HG03342 (cell line): ENCODE measurements around the gene NEIL1.
A peak's percentile ranks its signal among the peaks of the same experiment; 100 is the strongest.
"Not testable (repeated sequence)": the region's sequence is repeated elsewhere in the genome, so short reads cannot be mapped to it uniquely, and the experiment has no call there.

Experiments
- ATAC-seq: cut with Tn5 transposase; IDR thresholded peaks from one replicate; pipeline ENCODE4 v1.9.1; 2021; ENCODE audit warnings: mild to moderate bottlenecking, moderate library complexity; ENCODE audit not compliant: unreplicated experiment

Gene NEIL1

DNA sequence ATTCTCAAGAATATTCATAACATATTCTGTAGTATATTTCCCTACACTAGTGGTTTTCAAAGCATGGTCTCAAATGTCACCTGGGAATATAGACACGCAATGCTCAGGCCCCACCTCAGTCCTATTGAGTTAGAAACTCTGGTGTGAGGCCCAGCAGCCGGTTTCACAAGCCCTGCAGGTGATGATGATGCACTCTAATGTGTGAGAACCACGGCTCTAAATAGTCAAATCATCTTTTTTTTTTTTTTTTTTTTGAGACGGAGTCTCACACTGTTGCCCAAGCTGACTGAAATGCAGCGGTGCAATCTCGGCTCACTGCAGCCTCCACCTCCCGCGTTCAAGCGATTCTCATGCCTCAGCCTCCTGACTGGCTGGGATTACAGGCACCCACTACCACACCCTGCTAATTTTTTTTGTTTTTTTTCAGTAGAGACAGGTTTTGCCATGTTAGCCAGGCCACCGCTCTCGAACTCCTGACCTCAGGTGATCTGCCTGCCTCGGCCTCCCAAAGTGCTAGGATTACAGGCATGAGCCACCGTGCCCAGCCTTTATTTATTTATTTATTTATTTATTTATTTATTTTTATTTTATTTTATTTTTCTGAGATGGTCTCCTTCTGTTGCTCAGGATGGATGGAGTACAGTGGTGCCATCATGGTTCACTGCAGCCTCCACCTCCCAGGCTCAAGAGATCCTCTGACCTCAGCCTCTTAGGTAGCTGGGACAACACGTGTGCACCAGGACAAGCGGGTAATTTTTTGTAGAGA, 13.0 kb upstream of the NEIL1 start:
- ATAC-seq = not testable (repeated sequence)

DNA sequence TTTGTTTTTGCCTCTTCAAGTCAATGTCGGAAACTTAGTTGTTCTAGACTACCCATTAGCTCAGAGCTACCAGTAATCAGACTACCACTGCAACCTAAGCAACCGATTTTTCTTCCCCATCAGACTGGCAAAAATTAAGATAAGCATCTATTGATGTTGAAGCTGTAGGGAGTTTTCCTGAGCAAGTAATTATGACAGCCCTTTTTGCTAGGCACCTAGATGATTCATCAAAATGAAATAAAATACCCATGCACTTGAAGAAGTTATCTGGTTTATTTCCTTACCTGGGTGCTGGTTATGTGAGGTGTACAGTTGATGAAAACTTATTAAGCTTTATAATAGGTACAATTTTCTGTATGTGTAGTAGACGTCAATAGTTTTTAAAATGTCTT, 11.5 kb upstream of the NEIL1 start:
- no peak for ATAC-seq

DNA sequence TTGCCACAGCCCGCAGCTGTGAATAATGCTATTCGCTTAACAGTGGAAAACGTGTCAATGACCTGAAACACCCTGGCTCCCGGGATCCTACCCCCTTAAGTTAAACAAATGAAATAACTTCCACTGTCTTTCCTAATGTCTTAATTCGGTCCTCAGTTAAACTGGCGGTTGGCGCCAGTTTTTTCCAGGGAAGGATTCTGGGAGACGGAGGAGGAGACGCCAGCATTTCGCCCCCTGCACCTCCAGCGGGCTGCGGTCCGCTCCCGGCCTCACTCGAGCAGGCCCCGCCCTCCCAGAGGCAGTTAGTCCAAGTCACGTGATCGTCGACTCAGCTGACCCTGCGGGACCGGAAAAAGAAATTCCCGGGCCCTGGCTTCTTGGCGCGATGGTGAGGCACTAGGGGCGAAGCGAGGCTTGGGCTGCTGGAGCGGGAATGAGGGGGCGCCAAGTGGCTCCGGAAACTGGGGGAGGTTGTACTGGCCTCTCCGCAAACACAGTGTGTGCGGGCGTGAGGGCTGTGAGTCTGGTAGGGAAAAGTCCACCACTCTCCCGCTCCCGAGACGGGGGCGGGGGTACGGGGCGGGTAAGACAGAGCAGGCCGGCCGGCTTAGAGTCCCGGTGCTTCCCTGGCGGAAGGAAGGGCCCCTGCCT, 11.0 kb upstream of the NEIL1 start, which contains the start of gene COMMD4:
COMMD4 (plus strand) TSS at position 359 of the 651 bp plus-strand sequence; CDS start at position 386, 27 bp downstream.
- peak; percentile 59 for ATAC-seq

DNA sequence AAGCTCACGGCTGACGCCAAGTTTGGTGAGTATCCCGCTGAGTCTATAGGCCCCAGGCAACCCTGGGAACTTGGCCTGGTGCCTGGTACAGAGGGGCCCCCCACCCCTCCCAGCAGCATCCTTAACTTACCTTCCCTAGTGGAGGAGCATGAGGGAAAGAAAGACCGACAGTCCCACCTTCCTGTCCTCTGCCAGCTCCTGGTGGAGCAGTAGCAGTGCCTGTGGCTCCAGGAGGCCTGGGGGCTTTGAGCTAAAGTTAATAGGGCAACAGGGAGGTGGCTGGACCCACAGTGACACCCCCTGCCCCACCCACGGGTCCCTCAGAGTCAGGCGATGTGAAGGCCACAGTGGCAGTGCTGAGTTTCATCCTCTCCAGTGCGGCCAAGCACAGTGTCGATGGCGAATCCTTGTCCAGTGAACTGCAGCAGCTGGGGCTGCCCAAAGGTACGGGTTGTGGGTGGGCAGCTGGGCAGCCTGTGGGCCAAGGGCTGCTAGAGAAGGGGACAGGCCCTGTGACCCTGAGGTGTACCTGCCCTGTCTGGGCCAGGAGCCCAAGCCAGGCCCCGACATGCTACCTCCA, 8.1 kb upstream of the NEIL1 start:
- no peak for ATAC-seq

DNA sequence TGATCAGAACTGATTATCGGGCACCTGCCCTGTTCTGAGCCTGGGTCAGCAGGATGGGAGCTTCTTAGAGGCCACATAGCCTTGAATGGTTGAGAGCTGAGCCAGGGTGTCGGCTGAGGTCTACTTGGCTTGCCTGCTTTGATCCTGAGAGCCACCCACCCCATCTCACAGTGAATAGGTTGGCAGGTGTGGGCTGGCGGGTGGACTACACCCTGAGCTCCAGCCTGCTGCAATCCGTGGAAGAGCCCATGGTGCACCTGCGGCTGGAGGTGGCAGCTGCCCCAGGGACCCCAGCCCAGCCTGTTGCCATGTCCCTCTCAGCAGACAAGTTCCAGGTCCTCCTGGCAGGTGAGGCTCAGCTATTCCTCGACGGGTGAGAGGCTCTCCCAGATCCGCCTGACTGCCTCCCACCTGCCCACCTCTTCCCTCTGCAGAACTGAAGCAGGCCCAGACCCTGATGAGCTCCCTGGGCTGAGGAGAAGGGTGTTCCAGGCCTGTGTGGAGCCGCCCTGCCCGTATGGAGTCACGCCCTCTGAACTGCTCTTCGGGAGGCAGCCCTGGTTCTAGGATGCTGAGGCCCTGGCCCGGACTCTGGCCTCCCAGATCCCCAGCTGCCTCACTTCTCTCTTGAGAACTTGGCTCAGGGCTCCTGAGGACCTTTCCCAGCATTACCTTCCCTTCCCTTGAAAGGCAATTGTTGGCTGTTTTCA, 7.2 kb upstream of the NEIL1 start:
- no peak for ATAC-seq

DNA sequence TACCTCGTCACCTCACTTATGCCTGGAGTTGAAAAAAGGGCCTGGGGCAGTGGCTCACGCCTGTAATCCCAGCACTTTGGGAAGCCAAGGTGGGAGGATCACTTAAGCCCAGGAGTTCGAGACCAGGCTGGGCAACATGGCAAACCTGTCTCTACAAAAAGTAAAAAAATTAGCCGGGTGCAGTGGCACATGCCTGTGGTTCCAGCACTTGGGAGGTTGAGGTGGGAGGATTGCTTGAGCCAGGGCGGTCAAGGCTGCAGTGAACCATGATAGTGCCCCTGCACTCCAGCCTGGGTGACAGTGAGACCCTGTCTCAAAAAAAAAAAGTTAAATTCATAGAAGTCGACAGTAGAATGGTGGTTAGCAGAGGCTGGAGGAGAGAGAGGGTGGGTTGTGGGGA, 4.6 kb upstream of the NEIL1 start:
- ATAC-seq = no peak

DNA sequence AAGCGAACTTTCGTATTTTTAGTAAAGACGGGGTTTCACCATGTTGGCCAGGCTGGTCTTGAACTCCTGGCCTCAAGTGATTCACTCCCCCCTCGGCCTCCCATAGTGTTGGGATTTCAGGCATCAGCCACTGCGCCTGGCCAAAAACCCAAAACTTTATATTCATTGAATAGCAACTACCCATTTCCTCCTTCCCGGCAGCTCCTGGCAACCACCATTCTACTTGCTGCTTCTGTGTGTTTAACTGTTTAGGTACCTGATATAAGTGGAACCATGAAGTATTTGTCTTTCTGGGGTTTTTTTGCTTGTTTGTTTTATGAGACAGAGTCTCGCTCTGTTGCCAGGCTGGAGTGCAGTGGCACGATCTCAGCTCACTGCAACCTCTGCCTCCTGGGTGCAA, 2.9 kb upstream of the NEIL1 start:
- not testable (repeated sequence) for ATAC-seq

DNA sequence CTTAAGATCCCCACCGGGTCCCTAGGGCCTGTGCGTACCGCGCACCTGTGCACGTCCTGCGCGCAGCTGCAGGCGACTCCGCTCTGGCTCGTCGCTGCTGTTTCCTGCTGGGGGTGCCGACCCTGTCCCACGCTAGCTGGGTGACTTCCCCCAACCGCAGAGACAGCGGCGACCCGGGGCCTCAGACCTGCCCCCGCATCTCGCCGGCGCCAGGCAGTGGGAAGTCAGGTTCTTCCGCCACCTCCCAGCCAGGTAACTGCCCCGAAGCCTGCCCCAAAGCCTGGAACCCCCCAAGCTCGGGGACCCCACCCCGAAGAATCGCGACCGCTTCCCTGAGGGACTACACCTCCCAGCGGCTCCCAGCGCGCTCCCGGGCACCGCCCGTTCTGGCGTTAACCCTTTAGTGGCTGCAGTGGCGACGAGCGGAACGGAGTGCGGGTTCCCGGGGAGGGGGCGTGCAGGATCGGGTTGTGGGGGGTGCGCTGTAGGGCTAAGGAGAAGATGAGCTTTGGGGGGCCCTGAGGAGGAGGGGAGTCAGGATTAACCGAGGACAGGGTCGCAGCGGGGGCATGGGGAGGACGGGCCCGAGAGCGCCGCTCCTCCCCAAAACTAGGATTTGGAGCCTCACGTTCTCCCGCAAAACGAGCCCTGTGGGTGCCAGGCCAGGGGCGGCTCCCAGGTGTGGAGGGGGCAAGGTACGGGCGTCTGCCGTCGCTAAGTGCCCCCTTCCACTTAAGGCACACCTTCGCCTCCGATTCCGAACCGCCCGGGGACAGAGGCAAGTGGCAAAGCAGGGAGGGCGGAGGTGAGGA, 589 bp downstream of the NEIL1 start:
- peak; percentile 53 for ATAC-seq

DNA sequence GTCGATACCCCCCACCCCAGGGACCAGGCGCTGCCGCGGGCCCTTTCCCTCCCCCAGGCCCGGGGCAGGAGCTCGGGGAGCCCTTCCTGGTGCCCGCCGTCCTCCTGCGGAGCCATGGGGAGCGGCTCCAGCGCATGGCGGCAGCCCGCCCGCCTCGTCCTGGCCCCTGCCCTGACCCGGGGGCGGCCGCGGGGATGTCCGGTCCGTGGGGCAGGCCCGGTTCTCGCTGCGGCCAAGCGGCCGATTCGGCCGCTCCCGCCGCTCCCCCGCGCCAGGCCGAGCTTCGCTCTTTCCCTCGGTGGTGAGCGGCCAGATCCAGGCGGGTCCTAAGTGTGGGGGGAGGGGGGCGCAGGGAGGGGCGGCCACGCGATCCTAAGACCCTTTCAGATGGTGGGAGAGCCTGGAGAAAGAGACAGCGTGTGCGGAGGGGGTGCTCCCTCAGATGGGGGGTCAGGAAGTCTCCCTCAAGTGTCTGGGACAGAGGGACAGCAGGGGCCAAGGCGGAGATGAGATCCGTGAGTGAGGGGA, 1.3 kb downstream of the NEIL1 start:
- no peak for ATAC-seq

DNA sequence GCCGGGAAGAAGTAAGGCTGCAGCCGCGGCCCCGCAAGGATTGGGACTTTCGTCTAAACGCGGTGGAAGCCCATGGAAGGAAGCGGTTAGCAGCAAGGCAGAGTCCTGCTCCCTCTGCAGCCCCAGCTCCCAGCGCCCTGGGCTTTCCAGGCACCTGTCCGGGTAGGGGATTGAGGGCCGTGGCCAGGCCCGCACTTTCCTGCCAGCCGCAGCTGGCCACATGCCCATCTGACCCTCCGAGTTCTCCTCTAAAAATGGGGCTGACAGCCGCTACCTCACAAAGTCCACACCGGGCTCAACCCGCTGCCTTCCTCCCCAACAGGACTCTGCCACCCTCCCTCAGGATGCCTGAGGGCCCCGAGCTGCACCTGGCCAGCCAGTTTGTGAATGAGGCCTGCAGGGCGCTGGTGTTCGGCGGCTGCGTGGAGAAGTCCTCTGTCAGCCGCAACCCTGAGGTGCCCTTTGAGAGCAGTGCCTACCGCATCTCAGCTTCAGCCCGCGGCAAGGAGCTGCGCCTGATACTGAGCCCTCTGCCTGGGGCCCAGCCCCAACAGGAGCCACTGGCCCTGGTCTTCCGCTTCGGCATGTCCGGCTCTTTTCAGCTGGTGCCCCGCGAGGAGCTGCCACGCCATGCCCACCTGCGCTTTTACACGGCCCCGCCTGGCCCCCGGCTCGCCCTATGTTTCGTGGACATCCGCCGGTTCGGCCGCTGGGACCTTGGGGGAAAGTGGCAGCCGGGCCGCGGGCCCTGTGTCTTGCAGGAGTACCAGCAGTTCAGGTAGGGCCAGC, 1.9 kb downstream of the NEIL1 start:
- ATAC-seq = no peak

DNA sequence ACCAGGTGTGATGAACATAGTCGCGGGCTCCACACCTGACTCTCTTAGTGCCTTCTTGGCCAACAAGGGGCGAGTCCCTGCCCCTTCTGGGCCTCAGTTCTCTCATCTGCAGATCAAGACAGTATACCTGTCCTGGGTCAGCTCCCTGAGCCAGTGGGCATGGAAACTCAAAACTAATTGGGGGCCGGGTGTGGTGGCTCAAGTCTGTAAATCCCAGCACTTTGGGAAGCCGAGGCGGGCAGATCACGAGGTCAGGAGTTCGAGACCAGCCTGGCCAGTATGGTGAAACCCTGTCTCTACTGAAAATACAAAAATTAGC, 2.5 kb downstream of the NEIL1 start:
- not testable (repeated sequence) for ATAC-seq

DNA sequence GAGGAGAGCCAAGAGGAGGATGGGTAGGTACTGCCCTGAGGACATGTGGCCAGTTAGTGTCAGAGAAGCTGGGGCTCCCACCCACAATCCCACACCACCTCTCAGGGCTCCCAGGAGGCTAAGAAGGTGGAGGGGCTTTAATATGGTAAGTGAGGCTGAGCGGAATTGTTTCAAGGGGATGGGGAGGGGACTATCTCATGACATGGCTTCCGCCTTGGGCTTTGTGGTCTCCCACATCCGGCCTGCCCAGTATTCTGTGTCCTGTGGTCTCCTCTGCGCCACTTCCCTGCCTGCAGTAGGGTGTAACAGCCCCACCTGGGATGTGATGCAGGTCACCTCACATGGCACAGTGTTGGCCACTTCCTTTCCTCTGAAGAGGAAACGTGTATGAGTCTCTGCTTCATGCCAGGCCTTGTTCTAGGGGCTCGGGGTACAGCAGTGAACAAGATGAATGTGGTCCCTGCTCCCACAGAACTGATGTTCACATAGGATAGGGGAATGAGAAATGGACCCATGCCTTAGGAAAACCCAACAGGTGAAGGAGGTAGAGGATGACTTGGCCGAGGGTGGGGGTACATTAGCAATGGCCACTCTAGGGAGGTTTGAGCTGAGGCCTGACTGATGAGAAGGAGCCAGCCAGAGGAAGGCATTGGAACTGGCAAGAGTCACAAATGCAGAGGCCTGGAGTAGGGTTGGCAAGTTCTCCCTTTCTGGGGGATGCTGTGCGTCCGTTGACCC, 3.2 kb downstream of the NEIL1 start:
- no peak for ATAC-seq

DNA sequence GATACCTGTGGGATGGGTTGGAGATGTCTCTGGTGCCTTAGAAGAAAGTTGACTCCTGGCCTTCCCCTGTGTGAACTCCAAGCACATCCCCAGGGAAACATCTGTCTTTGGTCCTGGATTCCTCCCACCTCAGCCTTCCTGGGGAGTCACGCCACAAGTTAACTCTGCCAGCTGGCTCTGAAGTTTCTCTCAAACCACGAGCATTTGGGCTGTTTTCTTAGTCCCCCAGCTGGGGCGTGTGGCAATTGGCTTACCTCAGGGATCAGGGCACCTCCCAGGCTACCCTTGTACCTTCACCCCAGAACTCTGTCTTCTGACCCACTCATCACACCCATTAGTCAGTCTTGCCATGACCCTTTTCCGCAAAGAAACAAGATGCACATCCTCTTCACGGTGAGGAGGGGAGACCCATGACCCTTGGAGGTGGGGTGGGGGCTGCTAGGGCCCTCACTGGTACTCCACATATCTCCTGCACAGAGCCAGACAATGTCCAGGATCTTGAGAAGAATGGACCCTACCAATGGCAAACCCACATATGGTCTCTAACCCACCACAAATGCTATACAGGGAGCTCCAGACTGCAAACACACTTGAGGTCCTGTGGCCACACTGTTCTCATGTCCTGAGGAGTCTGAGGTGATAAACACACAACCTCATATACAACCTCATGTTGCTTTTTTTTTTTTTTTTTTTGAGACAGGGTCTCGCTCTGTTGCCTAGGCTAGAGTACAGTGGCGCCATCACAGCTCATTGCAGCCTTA, 3.9 kb downstream of the NEIL1 start:
- no peak for ATAC-seq

DNA sequence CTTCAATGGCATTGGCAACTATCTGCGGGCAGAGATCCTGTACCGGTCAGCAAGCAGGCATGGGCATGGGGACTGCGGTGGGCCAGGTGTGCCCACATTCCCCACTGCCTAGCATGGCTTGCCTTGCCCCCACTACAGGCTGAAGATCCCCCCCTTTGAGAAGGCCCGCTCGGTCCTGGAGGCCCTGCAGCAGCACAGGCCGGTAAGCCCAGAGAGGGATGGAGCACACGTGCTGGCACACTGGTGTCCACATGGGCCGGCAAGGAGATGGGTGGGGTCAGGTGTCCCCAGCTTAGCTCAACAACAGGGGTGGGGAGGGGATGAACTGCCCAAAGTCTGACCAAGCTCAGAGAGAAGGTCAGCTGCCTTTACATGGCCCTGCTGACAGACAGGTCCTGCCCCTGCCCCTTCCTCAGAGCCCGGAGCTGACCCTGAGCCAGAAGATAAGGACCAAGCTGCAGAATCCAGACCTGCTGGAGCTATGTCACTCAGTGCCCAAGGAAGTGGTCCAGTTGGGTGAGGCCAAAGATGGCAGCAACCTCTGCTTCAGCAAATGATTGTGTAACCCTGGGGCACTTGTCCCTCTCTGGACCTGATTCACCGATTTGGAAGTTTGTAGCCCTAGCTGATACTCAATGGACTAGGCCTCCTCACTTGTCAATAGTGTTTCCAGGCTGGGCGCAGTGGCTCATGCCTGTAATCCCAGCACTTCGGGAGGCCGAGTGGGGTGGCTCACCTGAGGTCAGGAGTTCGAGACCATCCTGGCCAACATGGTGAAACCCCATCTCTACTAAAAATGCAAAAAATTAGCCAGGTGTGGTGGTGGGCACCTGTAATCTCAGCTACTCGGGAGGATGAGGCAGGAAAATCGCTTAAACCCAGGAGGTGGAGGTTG, 5.6 kb downstream of the NEIL1 start:
- ATAC-seq = no peak

DNA sequence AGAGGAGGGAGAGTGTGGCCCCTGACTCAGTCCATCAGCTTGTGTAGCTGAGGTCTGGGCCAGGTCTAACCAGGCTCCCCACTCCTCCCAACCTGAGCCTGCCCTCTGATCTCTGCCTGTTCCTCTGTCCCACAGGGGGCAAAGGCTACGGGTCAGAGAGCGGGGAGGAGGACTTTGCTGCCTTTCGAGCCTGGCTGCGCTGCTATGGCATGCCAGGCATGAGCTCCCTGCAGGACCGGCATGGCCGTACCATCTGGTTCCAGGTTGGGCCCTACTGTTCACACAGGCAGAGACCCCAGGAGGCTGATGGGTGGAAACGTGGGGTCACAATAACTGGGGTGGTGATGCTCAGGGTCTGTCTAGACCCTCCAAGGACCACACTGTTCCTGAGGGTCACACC, 6.8 kb downstream of the NEIL1 start:
- no peak for ATAC-seq

DNA sequence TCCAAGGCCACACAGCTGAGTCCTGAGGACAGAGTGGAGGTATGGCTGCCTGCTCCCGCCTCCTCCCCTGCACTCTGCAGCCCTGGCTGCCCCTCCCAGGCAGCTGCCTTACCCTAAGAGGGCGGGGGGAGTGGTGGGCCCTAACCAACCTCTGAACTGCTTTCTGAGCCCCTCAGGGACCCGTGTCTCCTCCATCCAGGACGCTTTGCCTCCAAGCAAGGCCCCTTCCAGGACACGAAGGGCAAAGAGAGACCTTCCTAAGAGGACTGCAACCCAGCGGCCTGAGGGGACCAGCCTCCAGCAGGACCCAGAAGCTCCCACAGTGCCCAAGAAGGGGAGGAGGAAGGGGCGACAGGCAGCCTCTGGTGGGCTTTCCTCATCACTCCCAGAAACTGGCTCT, 7.6 kb downstream of the NEIL1 start:
- no peak for ATAC-seq

DNA sequence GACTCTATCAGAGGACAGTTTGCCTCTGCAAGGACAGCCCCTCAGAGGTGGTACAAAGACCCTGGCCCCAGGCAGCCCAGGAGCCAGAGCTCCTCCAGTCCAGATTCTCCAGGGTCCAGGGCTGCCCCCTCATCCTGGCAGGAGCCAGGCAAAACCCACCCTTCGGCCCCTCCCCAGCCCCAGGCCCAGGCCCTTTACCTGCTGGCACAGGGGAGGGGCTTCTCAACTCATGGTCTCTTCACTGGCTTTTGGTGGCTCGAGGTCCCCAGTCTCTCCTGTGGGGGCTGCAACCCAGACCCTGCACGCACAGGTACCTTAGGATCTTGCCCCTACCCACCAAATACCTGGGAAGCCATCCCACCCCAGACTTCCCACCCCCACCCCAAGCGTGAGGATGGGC, 8.5 kb downstream of the NEIL1 start:
- ATAC-seq = no peak
